Esophagus (tissue), 2 donors: ENCODE results near the gene PPFIA4. TPM values are rescaled to one million over a fixed set of nuclear protein-coding genes. Genes with fewer than 3 reads are reported as not detected.
"Not testable (repeated sequence)": the region's sequence is repeated elsewhere in the genome, so short reads cannot be mapped to it uniquely, and the experiment has no call there.

ENCODE experiments used
- H3K27ac ChIP-seq, 2 donors: one replicate each; pipeline ENCODE4 v1.5.1; 2013; ENCODE audit warnings: low read depth in 2 of 2, mild to moderate bottlenecking in 2 of 2, inconsistent platforms in 1 of 2, low read length in 1 of 2, moderate library complexity in 1 of 2
- H3K27me3 ChIP-seq, 2 donors: one replicate each; pipeline ENCODE4 v1.6.1; 2013; ENCODE audit warnings: low read length in 2 of 2, control low read depth in 1 of 2, mild to moderate bottlenecking in 1 of 2; ENCODE audit not compliant: insufficient read depth in 2 of 2, control insufficient read depth in 1 of 2
- H3K36me3 ChIP-seq, 2 donors: one replicate each; pipeline ENCODE4 v1.6.1; 2013; ENCODE audit warnings: low read length in 1 of 2; ENCODE audit not compliant: control insufficient read depth in 2 of 2, insufficient read depth in 2 of 2
- H3K4me1 ChIP-seq, 2 donors: one replicate each; pipeline ENCODE4 v1.6.1; 2013; ENCODE audit warnings: low read length in 1 of 2; ENCODE audit not compliant: control insufficient read depth in 2 of 2, insufficient read depth in 2 of 2
- H3K4me3 ChIP-seq, 2 donors: one replicate each; pipeline ENCODE4 v1.5.1; 2013; ENCODE audit warnings: low read length in 2 of 2, mild to moderate bottlenecking in 2 of 2, low read depth in 1 of 2, moderate library complexity in 1 of 2
- H3K9me3 ChIP-seq, 2 donors: one replicate each; pipeline ENCODE4 v1.6.1; 2013; ENCODE audit warnings: mild to moderate bottlenecking in 2 of 2, low read depth in 1 of 2, low read length in 1 of 2, moderate library complexity in 1 of 2; ENCODE audit not compliant: control insufficient read depth in 2 of 2, insufficient read depth in 1 of 2
- WGBS, 2 donors: extraction: QIAGEN DNeasy Blood & Tissue Kit; methylation state at CpG; one replicate each; pipeline ENCODE4 v1.1.7; 2013; 5-methylcytosine and 5-hydroxymethylcytosine counted together
- polyA plus RNA-seq, 2 donors: library from polyadenylated mRNA; stranded (reverse); fragments of 200-250 nt; gene quantifications; one replicate each; pipeline ENCODE4 v1.2.3, GENCODE V29; 2013
- donor health status: healthy with polysubstance abuse.
- donor health status: Bipolar disorder and iron deficiency.

Gene PPFIA4
- polyA plus RNA-seq, result 1 to 10 TPM in 1 of 2 donors, under 1 TPM in 1; 0.84 to 4.1 TPM

DNA sequence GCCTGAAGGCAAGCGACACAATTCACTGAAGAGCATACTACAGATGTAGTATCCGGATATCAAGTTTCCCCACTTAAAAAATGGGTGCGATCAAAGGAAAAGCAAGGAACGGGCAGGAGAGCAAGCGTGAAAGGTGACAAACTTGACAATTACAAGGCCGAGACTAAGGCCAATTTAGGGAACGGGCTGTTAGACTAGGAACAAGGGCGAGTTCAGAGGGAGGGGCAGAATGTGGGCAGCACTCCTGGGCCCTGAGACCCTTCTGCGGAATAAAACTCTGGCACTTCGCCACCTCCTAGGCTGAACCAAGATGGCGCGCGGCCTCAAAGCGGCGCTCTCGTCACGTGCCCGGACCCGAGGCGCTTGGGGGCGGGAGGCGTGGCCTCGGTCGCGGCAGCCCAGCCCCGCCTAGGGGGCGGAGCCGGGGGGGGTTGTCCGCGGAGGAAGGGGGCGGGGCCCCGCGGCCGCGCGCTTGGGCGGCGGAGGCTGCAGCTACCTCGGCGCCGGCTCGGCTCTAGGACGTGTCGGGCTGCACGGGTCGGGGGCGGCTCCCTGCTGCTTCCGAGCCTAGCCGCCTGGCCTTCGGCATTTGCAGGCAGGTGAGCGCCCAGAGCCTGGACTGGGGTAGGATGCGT is at the start of gene PPFIA4:
Gene PPFIA4 (plus strand): TSS at position 461 of the 635 bp plus-strand sequence. CDS start 12,518 bp downstream, outside the sequence.
- no peaks in the 10 kb centered on the region for H3K9me3 ChIP-seq
- peak within 1 kb of the TSS in 1 of 2 donors; percentile 79 for H3K27ac ChIP-seq
- peaks cover 3 to 5% of the 10 kb centered on the region in 2 donors for H3K4me1 ChIP-seq
- whole genome bisulfite sequencing, 2 donors, result 11% methylated on average over 52 of the region's 52 CpGs
- peaks cover 4 to 7% of the 10 kb centered on the region in 2 donors for H3K36me3 ChIP-seq
- no peaks in the 10 kb centered on the region for H3K27me3 ChIP-seq
- peak within 1 kb of the TSS; percentile 57 to 69 for H3K4me3 ChIP-seq

DNA sequence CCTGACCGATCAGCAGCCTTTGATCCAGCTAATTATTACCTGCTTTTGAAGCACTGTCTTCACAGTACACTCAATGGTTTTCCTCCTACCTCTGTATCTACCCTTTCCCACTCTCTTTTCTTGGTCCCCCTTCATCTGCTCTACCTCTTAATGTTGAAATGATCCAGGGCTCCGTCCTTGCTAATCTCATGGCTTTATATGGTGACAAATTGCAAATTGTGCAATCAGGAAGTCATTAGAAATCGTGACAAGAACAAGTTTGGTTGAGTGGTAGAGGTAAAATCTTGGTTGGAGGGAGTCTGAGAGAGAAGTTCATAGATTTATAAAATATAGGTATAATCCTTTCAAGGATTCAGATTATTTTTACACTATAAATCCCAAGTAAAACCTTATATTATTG is 49.7 kb upstream of the PPFIA4 start:
- WGBS, 2 donors, result 29 to 32% methylated on average over 3 of the region's 3 CpGs
- Histone ChIP-seq H3K27ac (no peak overlapping the region), H3K4me1 (no peaks in the 10 kb centered on the region)

DNA sequence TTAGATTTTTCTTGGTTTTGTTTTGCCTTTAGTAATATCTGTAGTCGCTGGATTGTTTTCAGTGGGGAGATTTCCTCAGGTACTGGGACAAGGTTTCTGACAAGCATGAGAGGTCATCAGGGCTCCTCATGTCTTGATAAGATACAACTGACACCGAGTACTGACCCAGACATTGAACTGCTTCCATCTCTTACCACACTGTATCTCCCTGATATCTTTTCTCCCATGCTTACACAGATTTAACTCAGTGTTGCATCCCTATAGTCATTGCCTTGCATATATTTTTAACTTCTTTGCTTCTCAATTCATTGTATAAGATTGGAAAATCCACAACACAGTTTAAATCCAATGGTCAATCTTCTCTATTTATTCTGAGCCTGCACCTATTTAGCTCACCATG is 46.8 kb upstream of the PPFIA4 start:
- WGBS, 2 donors, result 76 to 82% methylated on average over 2 of the region's 2 CpGs
- H3K4me1 ChIP-seq, result no peaks in the 10 kb centered on the region
- H3K27ac ChIP-seq, result no peak overlapping the region
- H3K36me3 ChIP-seq, result no peaks in the 10 kb centered on the region
- no peaks in the 10 kb centered on the region for H3K27me3 ChIP-seq
- no peak overlapping the region for H3K4me3 ChIP-seq
- H3K9me3 ChIP-seq, result no peaks in the 10 kb centered on the region

More for the DNA sequence above, 49.7 kb upstream of the PPFIA4 start:
- no peaks in the 10 kb centered on the region for H3K36me3 ChIP-seq
- no peaks in the 10 kb centered on the region for H3K27me3 ChIP-seq
- no peak overlapping the region for H3K4me3 ChIP-seq
- H3K9me3 ChIP-seq, result no peaks in the 10 kb centered on the region

DNA sequence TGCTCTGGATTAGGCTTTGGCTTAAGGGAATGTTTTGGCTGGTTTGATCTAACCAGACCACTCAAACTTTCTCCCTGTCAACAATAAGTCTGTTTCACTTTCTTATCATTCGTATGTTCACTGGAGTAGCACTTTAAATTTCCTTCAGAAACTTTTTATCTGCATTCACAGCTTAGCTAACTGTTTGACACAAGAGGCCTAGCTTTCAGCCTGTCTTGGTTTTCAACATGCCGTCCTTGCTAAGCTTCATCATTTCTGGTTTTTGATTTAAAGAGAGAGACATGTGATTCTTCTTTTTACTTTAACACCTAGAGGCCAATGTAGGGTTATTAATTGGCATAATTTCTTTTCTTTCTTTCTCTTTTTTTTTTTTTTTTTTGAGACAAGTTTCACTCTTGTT is 44.4 kb upstream of the PPFIA4 start:
- Histone ChIP-seq H3K4me1 (no peaks in the 10 kb centered on the region), H3K27ac (no peak overlapping the region), H3K4me3 (no peak overlapping the region), H3K27me3 (no peaks in the 10 kb centered on the region), H3K9me3 (no peaks in the 10 kb centered on the region), H3K36me3 (no peaks in the 10 kb centered on the region)
- 75 to 76% methylated on average over 2 of the region's 2 CpGs for WGBS, 2 donors

DNA sequence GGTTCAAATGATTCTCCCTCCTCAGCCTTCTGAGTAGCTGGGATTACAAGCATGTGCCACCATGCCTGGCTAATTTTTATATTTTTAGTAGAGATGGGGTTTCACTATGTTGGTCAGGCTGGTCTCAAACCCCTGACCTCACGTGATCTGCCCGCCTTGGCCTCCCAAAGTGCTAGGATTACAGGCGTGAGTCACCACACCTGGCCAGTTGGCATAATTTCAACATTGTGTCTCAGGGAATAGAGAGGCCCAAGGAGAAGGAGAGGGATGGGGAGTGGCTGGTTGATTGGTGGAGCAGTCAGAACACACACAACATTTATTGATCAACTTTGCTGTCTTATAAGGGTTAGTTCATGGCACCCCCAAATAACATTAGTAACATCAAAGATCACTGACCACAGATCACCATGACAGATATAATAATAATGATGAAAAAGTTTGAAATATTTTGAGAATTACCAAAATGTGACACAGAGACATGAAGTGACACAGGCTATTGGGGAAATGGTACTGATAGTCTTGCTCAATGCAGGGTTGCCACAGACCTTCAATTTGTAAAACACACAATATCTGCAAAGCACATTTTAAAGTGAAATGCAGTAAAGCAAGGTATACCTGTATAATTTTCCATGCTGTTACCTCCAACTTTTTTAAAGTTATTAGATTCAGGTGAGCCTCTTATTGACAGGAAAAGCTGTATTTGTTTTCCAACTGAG is 43.4 kb upstream of the PPFIA4 start:
- Histone ChIP-seq H3K36me3 (no peaks in the 10 kb centered on the region), H3K4me3 (no peak overlapping the region), H3K27me3 (no peaks in the 10 kb centered on the region), H3K27ac (no peak overlapping the region), H3K4me1 (no peaks in the 10 kb centered on the region), H3K9me3 (no peaks in the 10 kb centered on the region)
- WGBS, 2 donors, result 54 to 62% methylated on average over 3 of the region's 3 CpGs

DNA sequence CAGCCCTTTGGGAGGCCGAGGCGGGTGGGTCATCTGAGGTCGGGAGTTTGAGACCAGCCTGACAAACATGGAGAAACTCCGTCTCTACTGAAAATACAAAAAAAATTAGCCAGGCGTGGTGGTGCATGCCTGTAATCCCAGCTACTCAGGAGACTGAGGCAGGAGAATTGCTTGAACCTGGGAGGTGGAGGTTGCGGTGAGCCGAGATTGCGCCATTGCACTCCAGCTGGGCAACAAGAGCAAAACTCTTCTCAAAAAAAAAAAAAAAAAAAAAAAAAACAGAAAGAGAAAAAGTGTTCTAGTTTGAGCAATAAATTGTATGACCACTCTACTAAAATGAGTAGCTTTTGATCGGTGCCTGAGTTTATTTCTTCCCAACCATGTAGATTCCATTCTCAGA is 40.2 kb upstream of the PPFIA4 start:
- H3K4me3 ChIP-seq, H3K9me3 ChIP-seq: not testable (repeated sequence)
- 76 to 83% methylated on average over 9 of the region's 9 CpGs for WGBS, 2 donors

DNA sequence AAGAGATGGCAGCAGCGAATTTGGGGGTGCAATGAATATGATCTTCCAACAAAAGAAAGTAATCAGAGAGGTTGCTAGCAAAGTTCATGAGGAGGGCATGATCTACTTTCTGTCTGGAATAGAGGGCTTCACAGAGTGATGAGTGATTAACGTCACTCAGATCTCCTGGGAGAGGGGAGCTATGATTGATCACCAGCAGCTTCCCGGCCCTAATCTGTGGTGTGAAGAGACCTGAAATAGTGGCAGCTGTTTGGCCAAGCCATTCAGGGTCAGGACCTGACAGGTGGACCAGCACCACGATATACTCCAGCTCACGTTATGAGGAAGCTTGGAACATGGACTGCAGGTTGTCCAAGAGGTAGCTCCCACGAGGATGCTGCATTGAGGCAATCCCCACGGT is 39.0 kb upstream of the PPFIA4 start:
- no peak overlapping the region for H3K27ac ChIP-seq
- H3K4me3 ChIP-seq, result no peak overlapping the region
- no peaks in the 10 kb centered on the region for H3K36me3 ChIP-seq
- no peaks in the 10 kb centered on the region for H3K4me1 ChIP-seq
- WGBS, 2 donors, result 69 to 75% methylated on average over 7 of the region's 7 CpGs
- H3K27me3 ChIP-seq, result no peaks in the 10 kb centered on the region
- no peaks in the 10 kb centered on the region for H3K9me3 ChIP-seq

More for the DNA sequence above, 40.2 kb upstream of the PPFIA4 start:
- H3K4me1 ChIP-seq, H3K27me3 ChIP-seq, H3K27ac ChIP-seq, H3K36me3 ChIP-seq: not testable (repeated sequence)

DNA sequence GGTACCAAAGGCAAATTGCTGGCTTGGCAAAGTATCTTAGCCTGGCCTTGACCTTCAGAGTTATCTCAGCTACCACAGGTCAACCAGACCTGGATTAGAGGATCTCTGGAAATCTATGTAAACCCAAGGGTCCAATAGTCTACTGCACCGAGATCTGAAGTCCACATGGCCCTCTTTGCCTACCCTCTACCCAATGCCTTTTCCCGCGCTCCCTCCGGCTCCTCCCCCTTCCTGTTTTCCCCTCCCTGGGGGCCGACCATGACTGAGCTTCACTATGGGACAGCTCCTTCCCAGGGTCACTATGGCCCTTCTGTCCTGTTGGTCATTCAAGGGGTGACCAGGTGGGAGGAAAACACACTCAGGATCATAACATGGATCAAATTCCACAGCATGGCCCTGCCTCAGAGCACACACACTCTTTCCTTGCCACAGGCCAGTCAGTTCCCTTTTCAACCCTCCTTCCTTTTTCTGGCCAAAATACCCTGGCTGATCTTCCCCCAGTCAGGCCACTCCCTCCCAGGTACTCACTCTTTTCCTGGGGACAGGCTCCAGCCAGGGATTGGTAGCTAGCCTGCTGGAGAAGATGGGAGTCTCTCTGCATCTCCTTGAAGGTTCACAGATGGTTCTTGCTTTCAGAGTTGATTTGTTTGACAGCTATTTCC is 38.2 kb upstream of the PPFIA4 start:
- Histone ChIP-seq H3K4me3 (no peak overlapping the region), H3K9me3 (no peaks in the 10 kb centered on the region), H3K36me3 (no peaks in the 10 kb centered on the region), H3K27me3 (no peaks in the 10 kb centered on the region), H3K4me1 (no peaks in the 10 kb centered on the region), H3K27ac (no peak overlapping the region)
- WGBS, 2 donors, result 69 to 79% methylated on average over 5 of the region's 5 CpGs

DNA sequence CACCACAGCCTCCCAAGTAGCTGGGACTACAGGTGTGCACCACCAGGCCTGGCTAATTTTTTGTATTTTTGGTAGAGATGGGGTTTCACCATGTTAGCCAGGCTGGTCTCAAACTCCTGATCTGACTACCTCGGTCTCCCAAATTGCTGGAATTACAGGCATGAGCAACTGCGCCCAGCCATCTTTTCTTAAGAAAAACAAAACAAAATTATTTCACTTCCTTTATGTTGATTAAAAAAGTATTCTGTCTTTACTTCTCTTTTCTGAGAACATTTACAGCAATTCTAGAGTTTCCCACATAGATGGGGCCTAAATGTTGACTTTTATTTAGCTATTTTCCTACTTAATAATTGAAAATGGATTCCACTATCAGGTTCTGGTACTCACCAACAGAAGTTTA is 36.4 kb upstream of the PPFIA4 start:
- H3K9me3 ChIP-seq, result no peaks in the 10 kb centered on the region
- no peak overlapping the region for H3K4me3 ChIP-seq
- H3K36me3 ChIP-seq, result no peaks in the 10 kb centered on the region
- H3K27me3 ChIP-seq, result no peaks in the 10 kb centered on the region
- no peaks in the 10 kb centered on the region for H3K4me1 ChIP-seq
- H3K27ac ChIP-seq, result no peak overlapping the region
- 87 to 95% methylated on average over 2 of the region's 2 CpGs for WGBS, 2 donors
